Liver (tissue), 9 donors: ENCODE measurements around the gene ADRM1. TPM values are rescaled to one million over a fixed set of nuclear protein-coding genes. Genes with fewer than 3 reads are reported as not detected.

Experiments used
- DNase-seq: peaks from one replicate; pipeline ENCODE4 v3.0.0-alpha.2; 2017; ENCODE audit warnings: low spot score
- H3K27ac ChIP-seq, 2 donors: one replicate each; pipeline ENCODE4 v1.7.0; 2013; ENCODE audit warnings: inconsistent platforms in 2 of 2, low read length in 2 of 2, control low read depth in 1 of 2, low read depth in 1 of 2, mild to moderate bottlenecking in 1 of 2
- H3K27me3 ChIP-seq, 4 donors: one replicate each; pipeline versions ENCODE4 v1.6.1 to v1.7.0; 2013; ENCODE audit warnings: low read length in 3 of 4, inconsistent platforms in 1 of 4, mild to moderate bottlenecking in 1 of 4, moderate library complexity in 1 of 4; ENCODE audit not compliant: control insufficient read depth in 4 of 4, insufficient read depth in 4 of 4
- H3K36me3 ChIP-seq, 4 donors: one replicate each; pipeline versions ENCODE4 v1.6.1 to v1.7.0; 2013; ENCODE audit warnings: low read length in 3 of 4, mild to moderate bottlenecking in 3 of 4, low read depth in 1 of 4, moderate library complexity in 1 of 4; ENCODE audit not compliant: control insufficient read depth in 4 of 4, insufficient read depth in 3 of 4
- H3K4me1 ChIP-seq, 4 donors: one replicate each; pipeline versions ENCODE4 v1.6.1 to v1.7.0; 2013; ENCODE audit warnings: low read length in 3 of 4, mild to moderate bottlenecking in 3 of 4, moderate library complexity in 1 of 4; ENCODE audit not compliant: control insufficient read depth in 4 of 4, insufficient read depth in 4 of 4
- H3K4me3 ChIP-seq, 3 donors: one replicate each; pipeline versions ENCODE4 v1.6.1 to v1.7.0; 2013; ENCODE audit warnings: low read length in 3 of 3, control low read depth in 1 of 3, low read depth in 1 of 3, mild to moderate bottlenecking in 1 of 3
- H3K9ac ChIP-seq, 2 donors: one replicate each; pipeline ENCODE4 v1.7.0; 2013; ENCODE audit warnings: low read length in 2 of 2, mild to moderate bottlenecking in 2 of 2, moderate library complexity in 2 of 2, control low read depth in 1 of 2, low read depth in 1 of 2
- H3K9me3 ChIP-seq, 4 donors: one replicate each; pipeline versions ENCODE4 v1.6.1 to v1.7.0; 2013; ENCODE audit warnings: low read length in 3 of 4; ENCODE audit not compliant: control insufficient read depth in 4 of 4
- EGR1 ChIP-seq, 2 donors: IDR thresholded peaks; 2 replicates each; pipeline ENCODE4 v1.6.1; 2016 to 2018; ENCODE audit warnings: antibody characterized with exemption in 2 of 2, low read depth in 2 of 2
- FOXA1 ChIP-seq: IDR thresholded peaks from 2 replicates; pipeline ENCODE4 v1.6.1; 2016; ENCODE audit warnings: antibody characterized with exemption
- FOXA2 ChIP-seq: IDR thresholded peaks from 2 replicates; pipeline ENCODE4 v1.6.1; 2016; ENCODE audit warnings: antibody characterized with exemption
- GABPA ChIP-seq, 2 donors: IDR thresholded peaks in 1 of 2; conservative IDR thresholded peaks in 1 of 2; 2 replicates each; pipeline ENCODE4 v1.6.1; 2016; ENCODE audit warnings: antibody characterized with exemption in 2 of 2, mild to moderate bottlenecking in 1 of 2, moderate library complexity in 1 of 2
- HNF4A ChIP-seq, 2 donors: conservative IDR thresholded peaks; 2 replicates each; pipeline ENCODE4 v1.6.1; 2016; ENCODE audit warnings: antibody characterized with exemption in 2 of 2, mild to moderate bottlenecking in 2 of 2
- HNF4G ChIP-seq: IDR thresholded peaks from 2 replicates; pipeline ENCODE4 v1.6.1; 2016; ENCODE audit warnings: antibody characterized with exemption
- JUND ChIP-seq, 2 donors: IDR thresholded peaks; 2 replicates each; pipeline ENCODE4 v1.6.1; 2016; ENCODE audit warnings: antibody characterized with exemption in 2 of 2
- NR2F2 ChIP-seq: IDR thresholded peaks from 2 replicates; pipeline ENCODE4 v1.6.1; 2016; ENCODE audit warnings: antibody characterized with exemption
- RAD21 ChIP-seq, 2 donors: IDR thresholded peaks; 2 replicates each; pipeline ENCODE4 v1.6.1; 2016; ENCODE audit warnings: antibody characterized with exemption in 2 of 2, mild to moderate bottlenecking in 2 of 2
- RXRA ChIP-seq, 2 donors: IDR thresholded peaks; 2 replicates each; pipeline ENCODE4 v1.6.1; 2017 to 2018; ENCODE audit warnings: antibody characterized with exemption in 2 of 2, mild to moderate bottlenecking in 1 of 2
- SP1 ChIP-seq: IDR thresholded peaks from 2 replicates; pipeline ENCODE4 v1.6.1; 2018; ENCODE audit warnings: antibody characterized with exemption, mild to moderate bottlenecking
- TAF1 ChIP-seq: conservative IDR thresholded peaks from 2 replicates; pipeline ENCODE4 v1.6.1; 2016; ENCODE audit warnings: antibody characterized with exemption, mild to moderate bottlenecking
- YY1 ChIP-seq: IDR thresholded peaks from 2 replicates; pipeline ENCODE4 v1.6.1; 2016; ENCODE audit warnings: antibody characterized with exemption, mild to moderate bottlenecking
- WGBS: extraction: QIAGEN DNeasy Blood & Tissue Kit; methylation state at CpG from one replicate; pipeline ENCODE4 v1.1.7; 2013; 5-methylcytosine and 5-hydroxymethylcytosine counted together
- polyA plus RNA-seq, 2 donors: library from polyadenylated mRNA; stranded (reverse) in 1 of 2; unstranded in 1 of 2; fragments of 200-250 nt in 1 of 2; fragments of >200 nt in 1 of 2; fragmentation: Nextera tagmentation in 1 of 2; extraction: Ambion mirVana in 1 of 2; gene quantifications; one replicate each; pipeline versions ENCODE4 v1.2.1 to v1.2.3, GENCODE V29; 2013 to 2015
- total RNA-seq, 2 donors: library from RNA; depleted of rRNA; stranded (reverse); fragments of >200 nt; gene quantifications; one replicate each; pipeline ENCODE4 v1.2.3, GENCODE V29; 2014
- TF ChIP-seq, protein P1 (sequence below): IDR thresholded peaks from 2 replicates; pipeline ENCODE4 v1.6.1; 2016; ENCODE audit warnings: antibody characterized with exemption
- TF ChIP-seq, protein P2 (sequence below): IDR thresholded peaks from 2 replicates; pipeline ENCODE4 v1.6.1; 2016; ENCODE audit warnings: antibody characterized with exemption
- TF ChIP-seq, protein P3 (sequence below): fragments of 150-350 bp; IDR thresholded peaks from 2 replicates; pipeline ENCODE4 v1.5.1; 2017; ENCODE audit warnings: improper control_type of control experiment, low read depth, low read length; ENCODE audit not compliant: missing input control
- TF ChIP-seq, protein P4 (sequence below): IDR thresholded peaks from 2 replicates; pipeline ENCODE4 v1.6.1; 2016; ENCODE audit warnings: antibody characterized with exemption, mild to moderate bottlenecking
- TF ChIP-seq, protein P5 (sequence below): IDR thresholded peaks from 2 replicates; pipeline ENCODE4 v1.6.1; 2016; ENCODE audit warnings: antibody characterized with exemption
- donor health status: healthy.
- donor health status: healthy.
- donor health status: healthy.
- donor health status: healthy.
- donor health status: healthy.

ADRM1 gene
- total and polyA plus RNA-seq, 4 donors = 45.3 to 91.0 (median 77.3) TPM

DNA sequence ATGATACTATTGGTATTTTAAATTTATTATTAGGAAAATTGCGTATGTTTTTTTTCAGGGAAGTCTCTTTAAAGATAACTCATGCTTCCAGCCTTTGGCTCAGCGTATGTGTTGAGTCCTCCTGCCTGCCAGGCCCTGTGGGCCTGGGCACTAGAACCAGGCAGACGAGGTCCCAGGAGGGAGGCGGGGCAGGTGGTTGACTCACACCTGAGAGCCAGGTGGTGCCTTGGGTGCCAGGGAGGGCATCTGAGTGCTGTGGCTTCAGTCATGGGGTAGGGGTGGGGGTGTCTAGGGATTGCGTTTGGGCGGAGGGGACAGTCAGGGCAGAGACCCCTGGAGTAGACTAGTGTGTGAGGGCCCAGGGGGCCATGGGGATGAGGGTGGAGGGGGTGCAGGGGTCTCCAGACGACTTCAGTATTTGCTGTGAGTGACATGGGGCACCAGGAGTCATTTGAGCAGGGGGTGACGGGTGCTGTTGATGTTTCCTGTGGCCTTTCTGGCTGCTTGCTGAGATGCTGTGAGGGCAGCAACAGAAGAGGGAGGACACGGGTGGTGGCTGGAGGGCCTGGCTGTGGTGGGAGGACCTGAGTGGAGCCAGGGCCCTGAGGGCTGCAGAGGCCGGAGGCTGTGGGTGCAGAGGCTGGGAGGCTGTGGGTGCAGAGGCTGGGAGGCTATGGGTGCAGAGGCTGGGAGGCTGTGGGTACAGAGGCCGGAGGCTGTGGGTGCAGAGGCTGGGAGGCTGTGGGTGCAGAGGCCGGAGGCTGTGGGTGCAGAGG is 14.8 kb upstream of the ADRM1 start:
- Histone ChIP-seq H3K27ac (no peak overlapping the region), H3K9me3 (no peaks in the 10 kb centered on the region), H3K9ac (no peak overlapping the region), H3K36me3 (peaks cover 4 to 35% (median 23%) of the 10 kb centered on the region in 4 donors), H3K4me3 (no peak overlapping the region), H3K4me1 (peaks cover 0 to 10% (median 6%) of the 10 kb centered on the region in 4 donors), H3K27me3 (no peaks in the 10 kb centered on the region)
- DNase-seq = no peak
- TF ChIP-seq RXRA (IDR thresholded peaks at IDR 0.05) (no peak), SP1 (no peak), FOXA2 (no peak)
- WGBS = 94% methylated on average over 12 of the region's 12 CpGs

DNA sequence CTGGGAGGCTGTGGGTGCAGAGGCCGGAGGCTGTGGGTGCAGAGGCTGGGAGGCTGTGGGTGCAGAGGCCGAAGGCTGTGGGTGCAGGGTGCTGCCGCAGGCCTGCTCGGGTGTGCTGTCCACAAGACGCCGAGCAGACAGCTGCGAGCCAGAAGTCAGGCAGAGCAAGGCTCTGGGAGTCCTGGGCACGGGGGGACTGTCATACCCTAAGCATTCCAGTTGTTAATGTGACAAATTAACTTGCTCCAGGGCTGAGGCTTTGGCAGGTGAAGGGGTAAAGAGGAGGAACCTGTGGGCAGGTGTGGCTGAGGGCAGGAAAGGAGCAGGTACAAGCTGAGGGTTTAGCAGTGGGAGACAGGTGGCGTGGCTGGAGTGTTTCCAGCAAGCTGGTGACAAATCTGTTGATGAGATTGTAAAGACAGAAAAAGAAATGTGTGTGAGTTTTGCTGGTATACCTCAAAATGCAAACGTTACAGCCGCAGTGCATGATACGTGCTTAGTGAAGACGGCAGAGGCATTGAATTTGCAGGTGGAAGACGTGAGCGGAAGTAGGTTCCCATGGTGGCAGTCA is 14.2 kb upstream of the ADRM1 start:
- Histone ChIP-seq H3K9ac (no peak overlapping the region), H3K9me3 (no peaks in the 10 kb centered on the region), H3K27me3 (no peaks in the 10 kb centered on the region), H3K27ac (no peak overlapping the region), H3K4me3 (no peak overlapping the region), H3K36me3 (peaks cover 7 to 34% (median 28%) of the 10 kb centered on the region in 4 donors), H3K4me1 (peaks cover 0 to 10% (median 6%) of the 10 kb centered on the region in 4 donors)
- 97% methylated on average over 15 of the region's 15 CpGs for whole genome bisulfite sequencing
- no peak for DNase-seq
- no peak for TF ChIP-seq HNF4G
- TF ChIP-seq YY1 = no peak
- no peak for TF ChIP-seq FOXA2
- no peak for TF ChIP-seq RAD21 (IDR thresholded peaks at IDR 0.05)
- TF ChIP-seq RXRA (IDR thresholded peaks at IDR 0.05) = no peak
- TF ChIP-seq TAF1 = no peak
- no peak for TF ChIP-seq FOXA1
- TF ChIP-seq, protein P1, sequence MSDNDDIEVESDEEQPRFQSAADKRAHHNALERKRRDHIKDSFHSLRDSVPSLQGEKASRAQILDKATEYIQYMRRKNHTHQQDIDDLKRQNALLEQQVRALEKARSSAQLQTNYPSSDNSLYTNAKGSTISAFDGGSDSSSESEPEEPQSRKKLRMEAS = no peak
- no peak for TF ChIP-seq NR2F2
- TF ChIP-seq, protein P2, sequence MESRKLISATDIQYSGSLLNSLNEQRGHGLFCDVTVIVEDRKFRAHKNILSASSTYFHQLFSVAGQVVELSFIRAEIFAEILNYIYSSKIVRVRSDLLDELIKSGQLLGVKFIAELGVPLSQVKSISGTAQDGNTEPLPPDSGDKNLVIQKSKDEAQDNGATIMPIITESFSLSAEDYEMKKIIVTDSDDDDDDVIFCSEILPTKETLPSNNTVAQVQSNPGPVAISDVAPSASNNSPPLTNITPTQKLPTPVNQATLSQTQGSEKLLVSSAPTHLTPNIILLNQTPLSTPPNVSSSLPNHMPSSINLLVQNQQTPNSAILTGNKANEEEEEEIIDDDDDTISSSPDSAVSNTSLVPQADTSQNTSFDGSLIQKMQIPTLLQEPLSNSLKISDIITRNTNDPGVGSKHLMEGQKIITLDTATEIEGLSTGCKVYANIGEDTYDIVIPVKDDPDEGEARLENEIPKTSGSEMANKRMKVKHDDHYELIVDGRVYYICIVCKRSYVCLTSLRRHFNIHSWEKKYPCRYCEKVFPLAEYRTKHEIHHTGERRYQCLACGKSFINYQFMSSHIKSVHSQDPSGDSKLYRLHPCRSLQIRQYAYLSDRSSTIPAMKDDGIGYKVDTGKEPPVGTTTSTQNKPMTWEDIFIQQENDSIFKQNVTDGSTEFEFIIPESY = no peak
- TF ChIP-seq, protein P3, sequence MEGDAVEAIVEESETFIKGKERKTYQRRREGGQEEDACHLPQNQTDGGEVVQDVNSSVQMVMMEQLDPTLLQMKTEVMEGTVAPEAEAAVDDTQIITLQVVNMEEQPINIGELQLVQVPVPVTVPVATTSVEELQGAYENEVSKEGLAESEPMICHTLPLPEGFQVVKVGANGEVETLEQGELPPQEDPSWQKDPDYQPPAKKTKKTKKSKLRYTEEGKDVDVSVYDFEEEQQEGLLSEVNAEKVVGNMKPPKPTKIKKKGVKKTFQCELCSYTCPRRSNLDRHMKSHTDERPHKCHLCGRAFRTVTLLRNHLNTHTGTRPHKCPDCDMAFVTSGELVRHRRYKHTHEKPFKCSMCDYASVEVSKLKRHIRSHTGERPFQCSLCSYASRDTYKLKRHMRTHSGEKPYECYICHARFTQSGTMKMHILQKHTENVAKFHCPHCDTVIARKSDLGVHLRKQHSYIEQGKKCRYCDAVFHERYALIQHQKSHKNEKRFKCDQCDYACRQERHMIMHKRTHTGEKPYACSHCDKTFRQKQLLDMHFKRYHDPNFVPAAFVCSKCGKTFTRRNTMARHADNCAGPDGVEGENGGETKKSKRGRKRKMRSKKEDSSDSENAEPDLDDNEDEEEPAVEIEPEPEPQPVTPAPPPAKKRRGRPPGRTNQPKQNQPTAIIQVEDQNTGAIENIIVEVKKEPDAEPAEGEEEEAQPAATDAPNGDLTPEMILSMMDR = no peak
- TF ChIP-seq SP1 = no peak
- TF ChIP-seq GABPA (IDR thresholded peaks at IDR 0.05 in 1 of 2, conservative IDR thresholded peaks at IDR 0.05 in 1 of 2) = no peak
- TF ChIP-seq, protein P4, sequence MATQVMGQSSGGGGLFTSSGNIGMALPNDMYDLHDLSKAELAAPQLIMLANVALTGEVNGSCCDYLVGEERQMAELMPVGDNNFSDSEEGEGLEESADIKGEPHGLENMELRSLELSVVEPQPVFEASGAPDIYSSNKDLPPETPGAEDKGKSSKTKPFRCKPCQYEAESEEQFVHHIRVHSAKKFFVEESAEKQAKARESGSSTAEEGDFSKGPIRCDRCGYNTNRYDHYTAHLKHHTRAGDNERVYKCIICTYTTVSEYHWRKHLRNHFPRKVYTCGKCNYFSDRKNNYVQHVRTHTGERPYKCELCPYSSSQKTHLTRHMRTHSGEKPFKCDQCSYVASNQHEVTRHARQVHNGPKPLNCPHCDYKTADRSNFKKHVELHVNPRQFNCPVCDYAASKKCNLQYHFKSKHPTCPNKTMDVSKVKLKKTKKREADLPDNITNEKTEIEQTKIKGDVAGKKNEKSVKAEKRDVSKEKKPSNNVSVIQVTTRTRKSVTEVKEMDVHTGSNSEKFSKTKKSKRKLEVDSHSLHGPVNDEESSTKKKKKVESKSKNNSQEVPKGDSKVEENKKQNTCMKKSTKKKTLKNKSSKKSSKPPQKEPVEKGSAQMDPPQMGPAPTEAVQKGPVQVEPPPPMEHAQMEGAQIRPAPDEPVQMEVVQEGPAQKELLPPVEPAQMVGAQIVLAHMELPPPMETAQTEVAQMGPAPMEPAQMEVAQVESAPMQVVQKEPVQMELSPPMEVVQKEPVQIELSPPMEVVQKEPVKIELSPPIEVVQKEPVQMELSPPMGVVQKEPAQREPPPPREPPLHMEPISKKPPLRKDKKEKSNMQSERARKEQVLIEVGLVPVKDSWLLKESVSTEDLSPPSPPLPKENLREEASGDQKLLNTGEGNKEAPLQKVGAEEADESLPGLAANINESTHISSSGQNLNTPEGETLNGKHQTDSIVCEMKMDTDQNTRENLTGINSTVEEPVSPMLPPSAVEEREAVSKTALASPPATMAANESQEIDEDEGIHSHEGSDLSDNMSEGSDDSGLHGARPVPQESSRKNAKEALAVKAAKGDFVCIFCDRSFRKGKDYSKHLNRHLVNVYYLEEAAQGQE = no peak
- TF ChIP-seq EGR1 (IDR thresholded peaks at IDR 0.05; ENCODE audit: low read depth in 2 of 2) = no peak
- TF ChIP-seq HNF4A (conservative IDR thresholded peaks at IDR 0.05) = no peak
- TF ChIP-seq, protein P5, sequence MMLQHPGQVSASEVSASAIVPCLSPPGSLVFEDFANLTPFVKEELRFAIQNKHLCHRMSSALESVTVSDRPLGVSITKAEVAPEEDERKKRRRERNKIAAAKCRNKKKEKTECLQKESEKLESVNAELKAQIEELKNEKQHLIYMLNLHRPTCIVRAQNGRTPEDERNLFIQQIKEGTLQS = no peak
- TF ChIP-seq JUND (IDR thresholded peaks at IDR 0.05) = no peak
